Hematopoietic multipotent progenitor cell treated with erythropoietin and hydrocortisone succinate and interleukin-3 and kit ligand, for 6 days (in vitro differentiated cells): ENCODE data around the gene CEP112.
"Not testable (repeated sequence)": the region's sequence is repeated elsewhere in the genome, so short reads cannot be mapped to it uniquely, and the experiment has no call there.

Experiments used
- DNase-seq: peaks from one replicate; pipeline ENCODE4 v3.0.0-alpha.2; 2015

Gene CEP112

GRCh38 chr17:65867014-65867413 is 324.9 kb downstream of the CEP112 start:
- no peak for DNase-seq

- DNase-seq: no peak
These were observed 326.1 kb downstream of the CEP112 start for GRCh38 chr17:65865715-65866425.

- no peak for DNase-seq
These were observed 327.5 kb downstream of the CEP112 start for GRCh38 chr17:65864394-65864793.

- no peak for DNase-seq
These were observed 334.2 kb downstream of the CEP112 start for GRCh38 chr17:65857718-65858117.

- no peak for DNase-seq
These were observed 335.1 kb downstream of the CEP112 start for GRCh38 chr17:65856865-65857264.

- no peak for DNase-seq
These were observed 336.3 kb downstream of the CEP112 start for GRCh38 chr17:65855675-65856074.

- DNase-seq: no peak
These were observed 336.7 kb downstream of the CEP112 start for GRCh38 chr17:65855245-65855644.

GRCh38 chr17:65853816-65854215 is 338.1 kb downstream of the CEP112 start:
- DNase-seq: no peak

GRCh38 chr17:65852911-65853310 is 339.0 kb downstream of the CEP112 start:
- DNase-seq: no peak

- DNase-seq: no peak
These were observed 339.8 kb downstream of the CEP112 start for GRCh38 chr17:65851965-65852736.

GRCh38 chr17:65850486-65850885 is 341.4 kb downstream of the CEP112 start:
- no peak for DNase-seq

- no peak for DNase-seq
These were observed 343.2 kb downstream of the CEP112 start for GRCh38 chr17:65848751-65849150.

- no peak for DNase-seq
These were observed 350.8 kb downstream of the CEP112 start for GRCh38 chr17:65841089-65841488.

GRCh38 chr17:65837232-65837631 is 354.7 kb downstream of the CEP112 start:
- DNase-seq: not testable (repeated sequence)

- no peak for DNase-seq
These were observed 358.7 kb downstream of the CEP112 start for GRCh38 chr17:65833214-65833613.

GRCh38 chr17:65830356-65830755 is 361.6 kb downstream of the CEP112 start:
- DNase-seq: no peak

GRCh38 chr17:65826577-65826976 is 365.4 kb downstream of the CEP112 start:
- not testable (repeated sequence) for DNase-seq

- no peak for DNase-seq
These were observed 367.0 kb downstream of the CEP112 start for GRCh38 chr17:65824901-65825300.

GRCh38 chr17:65823713-65824112 is 368.2 kb downstream of the CEP112 start:
- no peak for DNase-seq

- DNase-seq: no peak
These were observed 371.1 kb downstream of the CEP112 start for GRCh38 chr17:65820811-65821210.

- DNase-seq: no peak
These were observed 371.6 kb downstream of the CEP112 start for GRCh38 chr17:65820306-65820705.

GRCh38 chr17:65819810-65820209 is 372.1 kb downstream of the CEP112 start:
- no peak for DNase-seq

GRCh38 chr17:65817951-65818350 is 374.0 kb downstream of the CEP112 start:
- no peak for DNase-seq

GRCh38 chr17:65814418-65814817 is 377.5 kb downstream of the CEP112 start:
- no peak for DNase-seq
